Duodenal mucosa (tissue), 2 donors: ENCODE results near the gene FIS1.

Experiments
- H3K27ac ChIP-seq: one replicate; pipeline ENCODE4 v1.7.0; 2013; ENCODE audit warnings: low read depth, low read length
- H3K27me3 ChIP-seq, 2 donors: one replicate each; pipeline ENCODE4 v1.7.0; 2013; ENCODE audit warnings: low read length in 2 of 2, control low read depth in 1 of 2; ENCODE audit not compliant: insufficient read depth in 2 of 2, control insufficient read depth in 1 of 2
- H3K36me3 ChIP-seq, 2 donors: one replicate each; pipeline ENCODE4 v1.7.0; 2013; ENCODE audit warnings: low read length in 2 of 2, control low read depth in 1 of 2; ENCODE audit not compliant: insufficient read depth in 2 of 2, control insufficient read depth in 1 of 2
- H3K4me1 ChIP-seq, 2 donors: one replicate each; pipeline ENCODE4 v1.7.0; 2013; ENCODE audit warnings: low read length in 2 of 2, control low read depth in 1 of 2; ENCODE audit not compliant: insufficient read depth in 2 of 2, control insufficient read depth in 1 of 2
- H3K4me3 ChIP-seq, 2 donors: one replicate each; pipeline ENCODE4 v1.7.0; 2013; ENCODE audit warnings: low read length in 2 of 2, low read depth in 1 of 2
- H3K9ac ChIP-seq, 2 donors: one replicate each; pipeline ENCODE4 v1.7.0; 2013; ENCODE audit warnings: low read length in 2 of 2, low read depth in 1 of 2
- H3K9me3 ChIP-seq, 2 donors: one replicate each; pipeline ENCODE4 v1.7.0; 2013; ENCODE audit warnings: low read length in 2 of 2, control low read depth in 1 of 2; ENCODE audit not compliant: control insufficient read depth in 1 of 2

FIS1 gene

GRCh38 chr7:101233907-101234547, 10.9 kb downstream of the FIS1 start:
- no peaks in the 10 kb centered on the region for H3K9me3 ChIP-seq
- no peaks in the 10 kb centered on the region for H3K27me3 ChIP-seq
- peak overlapping the region; percentile 59 for H3K27ac ChIP-seq
- H3K4me1 ChIP-seq: peaks cover 22 to 26% of the 10 kb centered on the region in 2 donors
- peaks cover 10 to 12% of the 10 kb centered on the region in 2 donors for H3K36me3 ChIP-seq
- H3K4me3 ChIP-seq: peak overlapping the region; percentile 79 to 90
- H3K9ac ChIP-seq: peak overlapping the region; percentile 97 to 99

GRCh38 chr7:101232141-101232850, 12.6 kb downstream of the FIS1 start:
- Histone ChIP-seq H3K27ac (peak overlapping the region; percentile 85), H3K4me1 (peaks cover 18 to 26% of the 10 kb centered on the region in 2 donors), H3K9ac (peak overlapping the region; percentile 45 to 54), H3K27me3 (no peaks in the 10 kb centered on the region), H3K9me3 (no peaks in the 10 kb centered on the region), H3K36me3 (peaks cover 9 to 11% of the 10 kb centered on the region in 2 donors), H3K4me3 (peak overlapping the region; percentile 57 to 60)

DNA sequence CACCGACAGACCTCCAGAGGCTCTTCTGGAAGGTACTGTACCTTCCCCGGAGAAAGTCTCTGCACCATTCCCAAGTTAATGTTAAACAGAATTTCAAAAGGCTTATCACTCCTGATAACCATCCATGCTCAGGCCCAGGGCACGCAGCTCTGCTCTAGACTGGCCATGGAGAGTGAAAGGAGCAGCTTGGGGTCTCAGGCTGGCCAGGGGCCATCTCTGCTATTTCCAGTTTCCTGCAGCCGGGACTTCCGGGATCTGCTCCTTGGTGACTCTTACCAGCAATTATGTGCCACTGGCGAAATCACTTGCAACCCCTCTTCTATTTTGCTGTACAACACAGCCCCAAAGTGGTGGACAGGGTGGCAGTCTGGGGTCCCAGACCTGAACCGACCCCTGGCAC, 13.2 kb downstream of the FIS1 start:
- Histone ChIP-seq H3K9ac (peak overlapping the region; percentile 45 to 53), H3K27me3 (no peaks in the 10 kb centered on the region), H3K27ac (peak overlapping the region; percentile 85), H3K4me3 (peak overlapping the region; percentile 57 to 60), H3K9me3 (no peaks in the 10 kb centered on the region), H3K4me1 (peaks cover 18 to 26% of the 10 kb centered on the region in 2 donors), H3K36me3 (peaks cover 4 to 13% of the 10 kb centered on the region in 2 donors)

GRCh38 chr7:101226721-101227120, 18.2 kb downstream of the FIS1 start:
- Histone ChIP-seq H3K9ac (no peak overlapping the region), H3K4me1 (peaks cover 4 to 10% of the 10 kb centered on the region in 2 donors), H3K36me3 (peaks cover 8 to 37% of the 10 kb centered on the region in 2 donors), H3K4me3 (no peak overlapping the region), H3K27ac (no peak overlapping the region), H3K27me3 (no peaks in the 10 kb centered on the region), H3K9me3 (no peaks in the 10 kb centered on the region)

- Histone ChIP-seq H3K4me1 (peaks cover 0 to 4% of the 10 kb centered on the region in 2 donors), H3K36me3 (peaks cover 8 to 37% of the 10 kb centered on the region in 2 donors), H3K27me3 (no peaks in the 10 kb centered on the region), H3K27ac (no peak overlapping the region), H3K9ac (no peak overlapping the region), H3K4me3 (no peak overlapping the region), H3K9me3 (no peaks in the 10 kb centered on the region)
Observed at GRCh38 chr7:101225650-101226049, 19.2 kb downstream of the FIS1 start.

- peaks cover 15 to 16% of the 10 kb centered on the region in 2 donors for H3K4me1 ChIP-seq
- H3K27me3 ChIP-seq: no peaks in the 10 kb centered on the region
- H3K9me3 ChIP-seq: no peaks in the 10 kb centered on the region
- H3K27ac ChIP-seq: no peak overlapping the region
- H3K9ac ChIP-seq: no peak overlapping the region
- peaks cover 8 to 37% of the 10 kb centered on the region in 2 donors for H3K36me3 ChIP-seq
- H3K4me3 ChIP-seq: no peak overlapping the region
Observed at GRCh38 chr7:101223528-101223927, 21.4 kb downstream of the FIS1 start.

DNA sequence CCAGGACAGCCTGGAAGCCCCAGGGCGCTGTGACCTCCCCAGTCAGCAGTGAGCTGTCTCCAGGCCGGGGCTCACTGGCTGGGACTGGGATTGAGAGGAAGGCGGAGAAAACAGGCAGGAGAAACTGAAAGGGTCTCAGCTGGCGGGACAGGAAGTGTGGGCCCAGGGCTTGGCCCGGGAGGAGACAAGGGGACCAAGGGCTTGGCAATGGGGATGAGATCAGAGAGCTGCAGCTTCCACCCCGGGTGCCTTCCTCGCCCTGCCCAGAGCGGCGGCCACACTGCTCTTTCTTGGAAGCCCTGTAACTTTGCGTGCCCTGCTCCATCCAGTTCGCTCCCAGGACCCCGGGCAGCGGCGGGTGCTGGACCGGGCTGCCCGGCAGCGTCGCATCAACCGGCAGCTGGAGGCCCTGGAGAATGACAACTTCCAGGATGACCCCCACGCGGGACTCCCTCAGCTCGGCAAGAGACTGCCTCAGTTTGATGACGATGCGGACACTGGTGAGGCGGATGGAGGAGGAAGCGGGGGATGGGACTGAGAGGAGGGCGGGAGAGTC, 22.5 kb downstream of the FIS1 start:
- no peak overlapping the region for H3K9ac ChIP-seq
- no peak overlapping the region for H3K4me3 ChIP-seq
- H3K27me3 ChIP-seq: no peaks in the 10 kb centered on the region
- H3K27ac ChIP-seq: no peak overlapping the region
- peaks cover 8 to 34% of the 10 kb centered on the region in 2 donors for H3K36me3 ChIP-seq
- H3K9me3 ChIP-seq: no peaks in the 10 kb centered on the region
- H3K4me1 ChIP-seq: peaks cover 17 to 19% of the 10 kb centered on the region in 2 donors

DNA sequence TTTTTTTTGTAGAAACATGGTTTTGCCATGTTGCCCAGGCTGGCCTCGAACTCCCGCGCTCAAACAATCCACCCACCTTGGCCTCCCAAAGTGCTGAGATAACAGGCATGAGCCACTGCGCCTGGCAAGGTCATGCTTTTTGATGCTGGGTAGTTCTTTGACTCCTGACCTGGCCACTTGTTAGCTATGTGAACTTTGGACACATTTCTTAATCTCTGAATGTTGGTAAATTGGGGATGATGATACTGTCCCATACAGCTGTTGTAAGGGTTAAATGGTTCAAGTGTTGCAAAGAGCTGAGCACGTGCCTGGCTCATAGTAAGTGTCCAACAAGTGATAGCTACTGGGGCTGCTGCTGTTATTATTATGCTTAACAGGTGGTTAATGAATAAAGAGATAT, 24.6 kb downstream of the FIS1 start:
- no peaks in the 10 kb centered on the region for H3K9me3 ChIP-seq
- no peak overlapping the region for H3K27ac ChIP-seq
- peaks cover 8 to 30% of the 10 kb centered on the region in 2 donors for H3K36me3 ChIP-seq
- H3K4me1 ChIP-seq: peaks cover 26 to 34% of the 10 kb centered on the region in 2 donors
- H3K27me3 ChIP-seq: no peaks in the 10 kb centered on the region
- H3K9ac ChIP-seq: no peak overlapping the region
- no peak overlapping the region for H3K4me3 ChIP-seq

DNA sequence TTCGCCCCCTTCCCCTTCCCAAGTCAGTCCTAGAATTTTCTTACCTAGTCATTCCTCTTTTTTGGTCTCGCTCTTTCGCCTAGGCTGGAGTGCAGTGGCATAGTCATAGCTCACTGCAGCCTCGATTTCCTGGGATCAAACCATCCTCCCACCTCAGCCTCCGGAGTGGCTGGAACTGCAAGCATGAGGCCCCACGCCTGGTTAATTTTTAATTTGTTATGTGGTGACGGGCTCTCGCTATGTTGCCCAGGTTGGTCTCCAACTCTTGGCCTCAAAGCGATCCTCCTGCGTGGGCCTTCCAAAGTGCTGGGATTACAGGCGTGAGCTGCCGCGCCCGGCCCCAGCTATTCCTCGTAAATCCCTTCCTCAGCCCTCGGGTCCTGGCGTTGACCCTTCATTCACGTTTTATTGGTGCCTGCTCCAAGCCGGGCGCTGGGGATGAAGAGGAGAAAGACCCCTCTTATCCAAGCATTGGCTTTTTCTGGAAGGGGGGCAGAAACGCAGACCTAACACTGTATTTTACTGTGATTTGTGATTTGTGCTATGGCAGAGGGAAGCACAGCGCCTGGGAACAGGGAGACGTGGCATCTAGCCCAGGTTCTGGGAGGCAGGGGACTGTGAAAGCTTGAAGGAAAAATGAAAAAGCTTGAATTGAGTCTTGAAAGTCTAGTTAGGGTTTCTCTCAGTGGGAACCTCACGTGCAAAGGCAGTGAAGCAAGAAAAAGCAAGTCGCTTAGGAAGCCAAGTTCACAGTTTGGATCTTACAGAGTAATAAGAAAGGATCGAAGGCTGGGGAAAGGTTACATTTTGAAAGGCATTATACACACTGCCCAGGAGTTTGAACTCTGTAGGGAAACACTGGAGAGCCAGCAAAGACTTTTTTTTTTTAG, 26.4 kb downstream of the FIS1 start:
- peak overlapping the region; percentile 70 to 95 for H3K4me3 ChIP-seq
- H3K36me3 ChIP-seq: peaks cover 2 to 20% of the 10 kb centered on the region in 2 donors
- H3K27me3 ChIP-seq: no peaks in the 10 kb centered on the region
- H3K9me3 ChIP-seq: no peaks in the 10 kb centered on the region
- H3K4me1 ChIP-seq: peaks cover 26 to 34% of the 10 kb centered on the region in 2 donors
- peak overlapping the region; percentile 89 to 91 for H3K9ac ChIP-seq
- H3K27ac ChIP-seq: peak overlapping the region; percentile 98
